ENCODE data around the gene NR2F1-AS1. TPM values are rescaled to one million over a fixed set of nuclear protein-coding genes. Genes with fewer than 3 reads are reported as not detected.
A peak's percentile ranks its signal among the peaks of the same experiment; 100 is the strongest.

Gene NR2F1-AS1
- total RNA-seq, 1 experiment from 2014 or later: 1.5 TPM

DNA sequence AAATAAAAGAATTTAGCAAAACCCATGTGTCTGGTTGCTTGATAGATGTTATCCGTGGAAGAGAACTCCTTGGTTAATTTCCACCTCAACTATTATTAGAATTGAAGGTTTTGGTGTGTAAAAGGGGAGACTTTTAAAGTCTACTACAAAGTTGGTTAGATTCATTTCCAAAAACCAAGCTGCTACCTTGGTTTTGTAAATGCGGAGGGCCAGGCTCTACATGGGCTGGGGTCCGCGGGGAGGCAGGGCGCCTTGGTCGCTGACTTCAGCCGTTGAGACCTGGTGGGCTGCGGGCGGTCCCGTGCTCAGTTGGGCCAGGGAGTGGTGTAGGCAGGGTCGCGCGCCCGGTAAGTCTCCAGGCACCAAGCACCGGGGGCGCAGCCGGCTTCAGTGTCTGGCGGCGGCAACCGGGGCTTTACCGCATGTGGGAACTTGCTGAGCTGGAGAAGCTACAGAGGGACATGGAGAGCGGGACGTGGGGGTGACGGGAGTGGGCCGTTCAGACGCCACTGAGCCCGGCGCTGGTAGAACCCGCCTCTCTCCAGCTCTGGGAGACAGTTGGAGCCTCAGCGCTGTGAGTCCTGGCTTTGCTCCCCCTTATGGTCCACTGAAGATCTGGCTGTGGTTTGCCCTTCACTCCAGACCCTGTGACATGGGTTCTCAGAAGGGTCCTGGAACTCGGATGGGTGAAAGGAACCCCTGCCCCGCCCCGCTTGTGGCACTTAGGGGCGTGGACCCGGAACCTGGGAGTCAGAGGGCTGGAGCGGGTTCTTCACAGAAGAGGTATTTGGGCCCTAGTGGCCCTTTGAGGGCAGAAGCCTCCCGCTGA is 13.8 kb upstream of the NR2F1-AS1 start:
- Mint-ChIP-seq H3K4me1 (peaks cover 30% of the 10 kb centered on the region), H3K4me3 (peak overlapping the region; percentile 65), H3K36me3 (no peaks in the 10 kb centered on the region), H3K27ac (no peak overlapping the region), H3K9me3 (no peaks in the 10 kb centered on the region), H3K27me3 (ENCODE audit: low read depth) (no peaks in the 10 kb centered on the region)
- DNase-seq (ENCODE audit: low spot score) (peak; percentile 54), ATAC-seq (peak; percentile 20)
- CTCF ChIA-PET: interaction anchor here (1.1 to 5.6 kb wide), 4 partner anchors 8 to 206 kb away, joined by 3 to 39 read pairs (median 4); no protein-coding TSS in a partner anchor
- POLR2A ChIA-PET: no interaction called here
- TF ChIP-seq, protein P1, sequence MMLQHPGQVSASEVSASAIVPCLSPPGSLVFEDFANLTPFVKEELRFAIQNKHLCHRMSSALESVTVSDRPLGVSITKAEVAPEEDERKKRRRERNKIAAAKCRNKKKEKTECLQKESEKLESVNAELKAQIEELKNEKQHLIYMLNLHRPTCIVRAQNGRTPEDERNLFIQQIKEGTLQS (CRISPR knock-in tag; conservative IDR thresholded peaks at IDR 0.05): no peak
- TF ChIP-seq ZNF512 (CRISPR knock-in tag; IDR thresholded peaks at IDR 0.05; ENCODE audit: borderline replicate concordance) (no peak), GABPB1 (CRISPR knock-in tag; IDR thresholded peaks at IDR 0.05) (no peak), PRRX2 (CRISPR knock-in tag; IDR thresholded peaks at IDR 0.05) (no peak)

- no peak overlapping the region for H3K27ac Mint-ChIP-seq
- TF ChIP-seq KAT7 (CRISPR knock-in tag; IDR thresholded peaks at IDR 0.05; ENCODE audit: borderline replicate concordance): no peak
- no peak for TF ChIP-seq E2F5 (CRISPR knock-in tag; IDR thresholded peaks at IDR 0.05)
- no peak for TF ChIP-seq USF2 (CRISPR knock-in tag; IDR thresholded peaks at IDR 0.05)
- TF ChIP-seq ZNF512 (CRISPR knock-in tag; IDR thresholded peaks at IDR 0.05; ENCODE audit: borderline replicate concordance): 0 out of 2 replicates have a peak, but pooled peaks have one; percentile 51
- TF ChIP-seq ESRRA (CRISPR knock-in tag; IDR thresholded peaks at IDR 0.05; ENCODE audit: borderline replicate concordance): no peak
- peaks cover 3% of the 10 kb centered on the region; the same call in 1 of the 2 replicates for H3K36me3 Mint-ChIP-seq
- H3K27me3 Mint-ChIP-seq (ENCODE audit: low read depth): no peaks in the 10 kb centered on the region
- H3K4me3 Mint-ChIP-seq: peak overlapping the region; percentile 45
- H3K4me1 Mint-ChIP-seq: peaks cover 35% of the 10 kb centered on the region
- ChIA-PET CTCF (interaction anchor here (1.0 to 1.5 kb wide), 3 partner anchors 9 to 208 kb away, joined by 3 read pairs; no protein-coding TSS in a partner anchor), POLR2A (no interaction called here)
- H3K9me3 Mint-ChIP-seq: no peaks in the 10 kb centered on the region
- ATAC-seq (peak; percentile 11), DNase-seq (ENCODE audit: low spot score) (peak; percentile 51)
These were observed 12.6 kb upstream of the NR2F1-AS1 start for GRCh38 chr5:93593476-93594131.

DNA sequence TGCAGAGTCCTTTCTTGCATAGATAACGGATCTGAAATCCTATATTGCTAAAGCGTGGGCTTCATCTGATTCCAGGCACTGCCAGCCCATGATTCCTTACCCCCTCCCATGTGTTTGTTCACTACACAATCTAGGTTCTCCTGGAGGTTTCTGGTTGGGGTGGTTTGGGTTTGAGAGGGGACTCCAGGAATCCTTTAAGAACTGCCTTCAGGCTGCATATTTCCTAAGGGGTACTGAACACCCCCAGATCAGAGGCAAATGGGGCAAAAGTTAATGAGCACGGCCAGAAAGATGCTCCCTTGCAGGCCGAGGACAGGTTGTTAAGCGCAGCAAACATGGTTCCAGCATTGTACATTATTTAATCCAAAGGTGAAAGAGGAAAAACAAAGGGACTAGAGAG is 11.9 kb upstream of the NR2F1-AS1 start:
- no peak overlapping the region for H3K27ac Mint-ChIP-seq
- TF ChIP-seq STAT6 (CRISPR knock-in tag; conservative IDR thresholded peaks at IDR 0.05; ENCODE audit: low read depth): no peak
- no peak for TF ChIP-seq TP53 (CRISPR knock-in tag; IDR thresholded peaks at IDR 0.05)
- no peak for TF ChIP-seq MYBL2 (CRISPR knock-in tag; IDR thresholded peaks at IDR 0.05)
- no peak for TF ChIP-seq USF1 (CRISPR knock-in tag; IDR thresholded peaks at IDR 0.05)
- no peak for TF ChIP-seq ZNF512 (CRISPR knock-in tag; IDR thresholded peaks at IDR 0.05; ENCODE audit: borderline replicate concordance)
- peaks cover 5% of the 10 kb centered on the region; the same call in 1 of the 2 replicates for H3K27me3 Mint-ChIP-seq (ENCODE audit: low read depth)
- ChIA-PET POLR2A (no interaction called here), CTCF (interaction anchor here (1.0 to 1.3 kb wide), 2 partner anchors 15 to 208 kb away, joined by 3 read pairs; no protein-coding TSS in a partner anchor)
- peaks cover 39% of the 10 kb centered on the region for H3K4me1 Mint-ChIP-seq
- H3K36me3 Mint-ChIP-seq: peaks cover 6% of the 10 kb centered on the region
- ATAC-seq (no peak), DNase-seq (ENCODE audit: low spot score) (no peak)
- no peak overlapping the region for H3K4me3 Mint-ChIP-seq
- no peaks in the 10 kb centered on the region for H3K9me3 Mint-ChIP-seq
